GM19468 (cell line): ENCODE data around the gene MELTF.

Source experiments
- ATAC-seq: cut with Tn5 transposase; IDR thresholded peaks from one replicate; pipeline ENCODE4 v1.9.1; 2021; ENCODE audit warnings: mild to moderate bottlenecking, moderate library complexity, moderate number of reproducible peaks; ENCODE audit not compliant: unreplicated experiment; ENCODE audit errors: extremely low read depth

MELTF gene

GRCh38 chr3:196971094-196971698 lies 58.4 kb downstream of the MELTF start:
- ATAC-seq, result no peak

DNA sequence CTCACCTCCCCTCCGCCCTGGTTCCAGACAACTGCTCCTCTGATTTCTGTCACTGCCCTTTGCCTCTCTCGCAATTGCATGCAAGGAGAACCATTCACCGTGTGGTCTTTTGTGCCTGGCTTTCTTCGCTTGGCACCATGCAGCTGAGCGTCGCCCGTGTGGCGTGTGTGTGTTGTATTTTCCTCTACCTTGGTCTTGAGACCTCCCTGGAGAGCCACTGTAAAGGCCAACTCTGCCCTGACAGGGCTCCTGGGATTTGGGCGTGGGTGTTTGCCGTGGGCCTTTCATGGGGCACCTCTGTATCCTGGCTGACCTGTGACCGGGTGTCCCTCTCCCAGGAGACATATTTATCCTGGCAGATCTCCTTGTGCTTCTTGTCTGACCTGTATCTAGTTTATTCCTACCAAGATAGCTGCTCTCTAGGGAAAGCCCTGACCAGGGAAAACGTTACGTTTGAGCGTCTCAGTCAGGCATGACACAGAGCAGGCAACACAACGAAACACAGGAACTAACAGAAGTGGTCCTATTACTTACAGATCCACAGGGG lies 59.0 kb downstream of the MELTF start:
- ATAC-seq, result no peak

DNA sequence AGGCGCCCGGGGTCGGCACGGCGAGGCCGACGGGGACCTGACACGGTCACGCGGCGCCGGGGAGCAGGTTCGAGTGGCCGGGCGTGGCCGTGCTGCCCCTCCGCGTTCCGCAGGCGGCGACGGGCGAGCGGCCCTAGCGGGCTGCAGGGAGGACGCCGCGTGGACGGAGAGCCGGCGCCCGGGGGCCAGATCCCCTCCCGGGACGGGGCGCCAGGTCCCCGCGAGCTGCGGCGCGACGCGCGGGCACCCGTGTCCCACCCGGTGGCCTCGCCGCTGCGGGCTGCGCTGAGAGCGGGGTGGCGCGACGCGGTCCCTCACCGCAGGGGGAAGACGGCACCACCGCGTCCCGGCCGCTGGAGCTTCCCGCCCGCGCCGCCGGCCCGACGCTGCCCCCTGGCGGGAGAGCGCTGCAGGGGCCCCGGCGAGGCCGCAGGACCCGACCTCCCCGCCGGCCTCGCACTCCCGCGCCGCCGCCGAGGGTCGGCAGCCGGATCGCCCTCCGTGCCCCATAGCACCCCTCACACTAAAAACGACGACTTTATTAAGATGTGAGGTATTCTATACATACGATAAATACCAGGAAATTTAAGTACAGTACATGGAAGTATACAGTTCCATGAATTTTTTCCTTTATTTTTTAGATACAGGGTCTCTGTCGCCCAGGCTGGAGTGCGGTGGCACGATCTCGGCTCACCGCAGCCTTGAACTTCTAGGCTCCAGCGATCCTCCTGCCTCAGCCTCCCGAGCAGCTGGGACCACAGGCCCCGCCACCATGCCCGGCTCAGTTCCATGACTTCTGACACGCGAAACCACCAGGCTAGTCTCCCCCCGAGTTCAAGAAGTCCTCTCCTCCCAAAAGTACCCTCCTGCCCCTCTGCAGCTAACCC lies 59.7 kb downstream of the MELTF start:
- ATAC-seq, result no peak

- no peak for ATAC-seq
These were observed 60.4 kb downstream of the MELTF start for GRCh38 chr3:196969134-196969659.

DNA sequence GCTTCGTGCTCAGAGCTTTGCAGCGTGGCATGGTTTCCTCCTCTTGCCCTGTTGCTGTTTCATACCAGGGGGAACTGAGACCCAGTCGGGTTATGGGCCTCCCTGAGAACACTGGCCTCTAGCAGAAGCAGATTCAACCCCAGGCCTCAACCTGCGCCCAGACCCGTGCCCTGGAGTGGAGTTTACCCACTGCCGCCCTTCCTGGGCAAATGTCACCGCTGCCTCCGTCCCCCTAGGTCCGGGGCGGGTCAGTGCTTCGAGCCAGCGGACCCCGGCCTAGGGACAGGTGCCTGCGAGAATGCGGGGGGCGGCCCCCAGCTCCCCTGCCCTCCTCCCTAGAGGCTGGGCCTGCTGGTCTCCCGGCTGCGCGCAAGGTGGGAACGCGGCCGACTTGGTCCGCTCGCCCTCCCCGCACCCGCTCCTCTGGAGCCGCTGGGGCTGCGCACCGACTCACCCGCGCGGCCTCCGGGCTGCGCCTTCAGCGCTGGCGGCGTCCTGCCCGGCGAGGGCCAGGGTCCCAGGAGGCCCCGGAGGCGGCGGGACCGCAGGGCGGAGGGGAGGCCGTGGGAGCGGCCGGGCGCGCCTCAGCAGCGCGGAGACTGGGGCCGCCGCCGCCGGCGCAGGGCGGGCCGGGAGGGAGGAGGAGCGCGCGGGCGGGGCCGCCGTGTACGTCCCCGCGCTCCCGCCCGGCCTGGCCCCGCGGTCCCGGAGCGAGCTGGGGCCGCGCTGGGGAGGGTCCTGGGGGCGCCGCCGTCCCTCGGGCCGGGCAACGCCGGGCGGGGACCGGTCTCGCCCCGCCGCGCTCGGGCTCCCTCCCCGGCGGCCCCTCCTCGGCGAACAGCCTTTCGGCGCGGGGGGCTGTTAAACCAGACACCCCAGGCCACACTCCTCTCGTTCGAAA lies 61.1 kb downstream of the MELTF start, which contains the start of gene PIGZ:
Gene PIGZ, minus strand, starts transcription at position 601 of the 901 bp plus-strand sequence. CDS start 16,802 bp downstream, outside the sequence.
- ATAC-seq, result peak; percentile 42

- ATAC-seq, result no peak
These were observed 62.0 kb downstream of the MELTF start for GRCh38 chr3:196967412-196968232.

DNA sequence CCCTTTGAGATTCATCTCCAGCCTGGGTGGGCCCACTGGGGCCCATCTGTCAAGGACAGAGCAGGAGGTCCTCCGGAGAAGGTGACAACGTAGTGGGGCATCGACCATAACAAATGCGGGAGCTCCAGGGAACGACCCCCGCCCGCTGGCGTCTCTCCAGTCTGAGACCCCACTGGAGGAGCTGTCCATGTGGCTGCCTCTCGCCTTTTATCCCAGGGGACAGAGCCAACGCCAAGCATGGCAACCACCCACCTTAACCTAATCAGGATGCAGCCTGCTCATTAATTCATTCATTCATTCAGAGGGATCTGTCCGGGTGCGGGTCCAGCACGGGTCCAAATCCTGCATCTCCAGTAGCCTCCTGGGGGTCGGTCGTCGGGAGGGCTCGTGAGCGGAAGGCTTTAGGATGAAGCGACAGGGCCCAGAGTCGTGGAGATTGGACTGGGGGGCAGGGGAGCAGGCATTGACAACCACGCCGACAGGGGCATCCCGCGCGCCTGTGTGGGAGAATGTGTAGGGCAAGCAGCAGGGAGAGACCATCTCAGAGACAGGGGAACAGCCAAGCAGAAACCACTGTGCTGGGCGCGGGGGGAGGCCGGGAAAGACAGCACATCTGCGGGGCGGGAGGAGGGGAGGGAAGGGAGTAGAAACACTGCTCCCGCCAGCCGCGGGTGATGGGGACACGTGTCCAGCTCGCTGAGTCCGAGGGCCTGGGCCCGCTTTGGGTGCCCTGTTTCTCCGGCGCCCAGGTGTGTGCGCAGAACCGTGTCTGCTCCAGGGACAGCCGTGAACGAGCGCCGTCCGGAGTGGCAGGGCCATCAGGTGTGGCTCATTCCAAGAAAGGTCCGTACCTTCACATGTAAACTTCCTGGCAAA lies 62.9 kb downstream of the MELTF start:
- ATAC-seq, result no peak

GRCh38 chr3:196965804-196966173 lies 63.8 kb downstream of the MELTF start:
- ATAC-seq, result no peak

DNA sequence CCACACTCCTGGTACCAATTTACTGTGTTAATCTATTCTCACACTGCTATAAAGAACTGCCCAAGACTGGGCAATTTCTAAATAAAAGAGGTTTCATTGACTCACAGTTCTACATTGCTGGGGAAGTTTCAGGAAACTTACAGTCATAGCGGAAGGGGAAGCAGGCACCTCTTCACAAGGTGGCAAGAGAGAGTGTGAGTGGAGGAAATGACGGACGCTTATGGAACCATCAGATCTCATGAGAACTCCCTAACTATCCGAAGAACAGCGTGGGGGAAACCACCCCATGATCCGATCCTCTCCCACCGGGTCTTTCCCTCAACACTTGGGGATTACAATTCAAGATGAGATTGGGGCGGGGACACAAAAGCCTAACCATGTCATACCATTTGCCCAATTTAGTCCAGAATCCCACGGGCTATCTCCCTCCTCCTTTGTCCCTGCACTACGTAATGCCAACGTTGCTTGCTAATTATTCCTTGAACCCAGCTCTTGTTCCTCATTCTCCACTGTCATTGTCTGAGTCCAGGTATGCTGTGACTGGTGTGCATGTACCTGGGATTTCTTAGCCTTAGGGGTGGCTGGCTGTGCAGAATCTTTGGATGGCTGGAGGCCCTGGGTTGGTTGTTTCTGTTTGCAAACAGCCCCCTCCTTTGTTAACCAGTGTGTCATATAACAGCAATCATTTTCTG lies 64.4 kb downstream of the MELTF start:
- ATAC-seq, result no peak

DNA sequence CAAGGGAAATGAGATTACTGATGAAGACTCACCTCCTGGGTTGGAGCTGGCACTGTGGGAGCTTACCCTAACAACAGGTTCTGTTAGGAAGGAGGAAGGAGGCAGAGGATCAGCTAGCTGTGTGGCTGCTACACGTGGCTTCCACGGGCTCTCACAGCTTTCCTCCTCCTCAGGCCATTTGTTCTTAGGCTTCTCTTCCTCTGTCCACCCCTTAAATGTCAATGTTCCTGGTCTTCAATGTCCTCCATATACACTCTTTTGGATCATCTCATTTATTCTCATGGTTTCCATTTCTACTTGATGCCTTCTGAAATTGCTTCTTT lies 66.0 kb downstream of the MELTF start:
- ATAC-seq, result no peak

- ATAC-seq, result no peak
These were observed 66.5 kb downstream of the MELTF start for GRCh38 chr3:196962930-196963630.

DNA sequence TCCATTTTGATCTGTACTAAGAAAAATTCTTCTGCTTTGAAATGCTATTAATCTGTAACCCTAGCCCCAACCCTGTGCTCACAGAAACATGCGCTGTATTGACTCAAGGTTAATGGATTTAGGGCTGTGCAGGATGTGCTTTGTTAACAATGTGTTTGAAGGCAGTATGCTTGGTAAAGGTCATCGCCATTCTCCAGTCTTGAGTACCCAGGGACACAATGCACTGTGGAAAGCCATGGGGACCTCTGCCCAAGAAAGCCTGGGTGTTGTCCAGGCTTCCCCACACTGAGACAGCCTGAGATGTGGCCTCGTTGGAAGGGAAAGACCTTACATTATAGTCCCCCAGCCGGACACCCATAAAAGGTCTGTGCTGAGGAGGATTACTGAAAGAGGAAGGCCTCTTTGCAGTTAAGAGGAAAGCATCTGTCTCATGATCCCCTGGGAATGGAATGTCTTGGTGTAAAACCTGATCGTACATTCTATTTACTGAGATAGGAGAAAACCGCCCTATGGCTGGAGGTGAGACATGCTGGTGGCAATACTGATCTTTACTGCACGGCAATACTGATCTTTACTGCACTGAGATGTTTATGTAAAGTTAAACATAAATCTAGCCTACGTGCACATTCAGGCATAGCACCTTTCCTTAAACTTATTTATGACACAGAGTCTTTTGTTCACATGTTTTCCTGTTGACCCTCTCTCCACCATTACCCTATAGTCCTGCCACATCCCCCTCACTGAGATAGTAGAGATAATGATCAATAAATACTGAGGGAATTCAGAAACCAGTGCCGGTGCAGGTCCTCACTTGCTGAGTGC lies 67.3 kb downstream of the MELTF start:
- ATAC-seq, result no peak

GRCh38 chr3:196954832-196955231 lies 74.8 kb downstream of the MELTF start:
- ATAC-seq, result no peak
